ENCODE data around the gene FAM171A2. TPM values are rescaled to one million over a fixed set of nuclear protein-coding genes. Genes with fewer than 3 reads are reported as not detected.
A peak's percentile ranks its signal among the peaks of the same experiment; 100 is the strongest.

FAM171A2 gene
- total and polyA plus RNA-seq, 4 donors, result 0.08 to 1.1 (median 0.18) TPM; not detected in 1

DNA sequence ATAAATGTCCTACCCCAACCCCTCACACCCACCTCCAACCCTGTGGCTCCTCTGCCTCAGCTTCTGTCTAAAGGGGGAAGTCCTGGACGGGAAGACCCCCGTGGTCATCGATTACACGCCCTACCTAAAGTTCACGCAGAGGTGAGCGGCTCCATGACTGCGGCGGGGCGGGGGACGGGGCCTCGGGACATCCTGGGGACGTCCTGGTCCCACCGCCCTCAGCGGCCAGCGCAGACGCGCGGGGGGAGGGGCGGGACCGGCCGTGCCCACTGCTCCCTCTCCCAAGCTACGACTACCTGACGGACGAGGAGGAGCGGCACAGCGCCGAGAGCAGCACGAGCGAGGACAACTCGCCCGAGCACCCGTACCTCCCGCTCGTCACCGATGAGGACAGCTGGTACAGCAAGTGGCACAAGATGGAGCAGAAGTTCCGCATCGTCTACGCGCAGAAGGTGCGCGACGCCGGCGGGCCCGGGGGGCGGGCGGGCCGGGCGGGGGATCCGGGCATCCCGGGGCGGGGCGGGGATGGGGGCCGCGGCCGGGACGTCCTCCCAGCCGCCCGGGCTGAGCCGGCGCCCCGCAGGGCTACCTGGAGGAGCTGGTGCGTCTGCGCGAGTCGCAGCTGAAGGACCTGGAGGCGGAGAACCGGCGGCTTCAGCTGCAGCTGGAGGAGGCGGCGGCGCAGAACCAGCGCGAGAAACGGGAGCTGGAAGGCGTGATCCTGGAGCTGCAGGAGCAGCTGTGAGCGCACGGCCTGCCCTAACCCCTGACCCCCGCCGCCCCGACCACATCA lies 48.6 kb downstream of the FAM171A2 start:
- Histone ChIP-seq H3K27ac (ENCODE audit: low read depth in 1 of 2, low read length in 2 of 2) (no peak overlapping the region), H3K27me3 (ENCODE audit: control insufficient read depth in 4 of 4, insufficient read depth in 4 of 4, low read length in 3 of 4) (peaks cover 0 to 6% (median 3%) of the 10 kb centered on the region in 4 donors), H3K36me3 (ENCODE audit: control insufficient read depth in 4 of 4, insufficient read depth in 3 of 4, low read depth in 1 of 4, low read length in 3 of 4) (peaks cover 0 to 8% (median 4%) of the 10 kb centered on the region in 4 donors), H3K9me3 (ENCODE audit: control insufficient read depth in 4 of 4, low read length in 3 of 4) (no peaks in the 10 kb centered on the region), H3K4me3 (ENCODE audit: low read depth in 1 of 3, low read length in 3 of 3) (peak overlapping the region in 1 of 3 donors; percentile 29), H3K9ac (ENCODE audit: low read depth in 1 of 2, low read length in 2 of 2) (no peak overlapping the region), H3K4me1 (ENCODE audit: control insufficient read depth in 4 of 4, insufficient read depth in 4 of 4, low read length in 3 of 4) (peaks cover 0 to 6% (median 2%) of the 10 kb centered on the region in 4 donors)
- TF ChIP-seq HNF4G (IDR thresholded peaks at IDR 0.05), result no peak
- TF ChIP-seq, protein P1, sequence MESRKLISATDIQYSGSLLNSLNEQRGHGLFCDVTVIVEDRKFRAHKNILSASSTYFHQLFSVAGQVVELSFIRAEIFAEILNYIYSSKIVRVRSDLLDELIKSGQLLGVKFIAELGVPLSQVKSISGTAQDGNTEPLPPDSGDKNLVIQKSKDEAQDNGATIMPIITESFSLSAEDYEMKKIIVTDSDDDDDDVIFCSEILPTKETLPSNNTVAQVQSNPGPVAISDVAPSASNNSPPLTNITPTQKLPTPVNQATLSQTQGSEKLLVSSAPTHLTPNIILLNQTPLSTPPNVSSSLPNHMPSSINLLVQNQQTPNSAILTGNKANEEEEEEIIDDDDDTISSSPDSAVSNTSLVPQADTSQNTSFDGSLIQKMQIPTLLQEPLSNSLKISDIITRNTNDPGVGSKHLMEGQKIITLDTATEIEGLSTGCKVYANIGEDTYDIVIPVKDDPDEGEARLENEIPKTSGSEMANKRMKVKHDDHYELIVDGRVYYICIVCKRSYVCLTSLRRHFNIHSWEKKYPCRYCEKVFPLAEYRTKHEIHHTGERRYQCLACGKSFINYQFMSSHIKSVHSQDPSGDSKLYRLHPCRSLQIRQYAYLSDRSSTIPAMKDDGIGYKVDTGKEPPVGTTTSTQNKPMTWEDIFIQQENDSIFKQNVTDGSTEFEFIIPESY (IDR thresholded peaks at IDR 0.05), result no peak
- TF ChIP-seq, protein P2, sequence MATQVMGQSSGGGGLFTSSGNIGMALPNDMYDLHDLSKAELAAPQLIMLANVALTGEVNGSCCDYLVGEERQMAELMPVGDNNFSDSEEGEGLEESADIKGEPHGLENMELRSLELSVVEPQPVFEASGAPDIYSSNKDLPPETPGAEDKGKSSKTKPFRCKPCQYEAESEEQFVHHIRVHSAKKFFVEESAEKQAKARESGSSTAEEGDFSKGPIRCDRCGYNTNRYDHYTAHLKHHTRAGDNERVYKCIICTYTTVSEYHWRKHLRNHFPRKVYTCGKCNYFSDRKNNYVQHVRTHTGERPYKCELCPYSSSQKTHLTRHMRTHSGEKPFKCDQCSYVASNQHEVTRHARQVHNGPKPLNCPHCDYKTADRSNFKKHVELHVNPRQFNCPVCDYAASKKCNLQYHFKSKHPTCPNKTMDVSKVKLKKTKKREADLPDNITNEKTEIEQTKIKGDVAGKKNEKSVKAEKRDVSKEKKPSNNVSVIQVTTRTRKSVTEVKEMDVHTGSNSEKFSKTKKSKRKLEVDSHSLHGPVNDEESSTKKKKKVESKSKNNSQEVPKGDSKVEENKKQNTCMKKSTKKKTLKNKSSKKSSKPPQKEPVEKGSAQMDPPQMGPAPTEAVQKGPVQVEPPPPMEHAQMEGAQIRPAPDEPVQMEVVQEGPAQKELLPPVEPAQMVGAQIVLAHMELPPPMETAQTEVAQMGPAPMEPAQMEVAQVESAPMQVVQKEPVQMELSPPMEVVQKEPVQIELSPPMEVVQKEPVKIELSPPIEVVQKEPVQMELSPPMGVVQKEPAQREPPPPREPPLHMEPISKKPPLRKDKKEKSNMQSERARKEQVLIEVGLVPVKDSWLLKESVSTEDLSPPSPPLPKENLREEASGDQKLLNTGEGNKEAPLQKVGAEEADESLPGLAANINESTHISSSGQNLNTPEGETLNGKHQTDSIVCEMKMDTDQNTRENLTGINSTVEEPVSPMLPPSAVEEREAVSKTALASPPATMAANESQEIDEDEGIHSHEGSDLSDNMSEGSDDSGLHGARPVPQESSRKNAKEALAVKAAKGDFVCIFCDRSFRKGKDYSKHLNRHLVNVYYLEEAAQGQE (IDR thresholded peaks at IDR 0.05), result no peak
- TF ChIP-seq, protein P3, sequence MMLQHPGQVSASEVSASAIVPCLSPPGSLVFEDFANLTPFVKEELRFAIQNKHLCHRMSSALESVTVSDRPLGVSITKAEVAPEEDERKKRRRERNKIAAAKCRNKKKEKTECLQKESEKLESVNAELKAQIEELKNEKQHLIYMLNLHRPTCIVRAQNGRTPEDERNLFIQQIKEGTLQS (IDR thresholded peaks at IDR 0.05), result no peak
- TF ChIP-seq FOXA2 (IDR thresholded peaks at IDR 0.05), result no peak
- no peak for TF ChIP-seq NR2F2 (IDR thresholded peaks at IDR 0.05)
- no peak for TF ChIP-seq GABPA (IDR thresholded peaks at IDR 0.05 in 1 of 2, conservative IDR thresholded peaks at IDR 0.05 in 1 of 2)
- no peak for TF ChIP-seq JUND (IDR thresholded peaks at IDR 0.05)
- TF ChIP-seq, protein P4, sequence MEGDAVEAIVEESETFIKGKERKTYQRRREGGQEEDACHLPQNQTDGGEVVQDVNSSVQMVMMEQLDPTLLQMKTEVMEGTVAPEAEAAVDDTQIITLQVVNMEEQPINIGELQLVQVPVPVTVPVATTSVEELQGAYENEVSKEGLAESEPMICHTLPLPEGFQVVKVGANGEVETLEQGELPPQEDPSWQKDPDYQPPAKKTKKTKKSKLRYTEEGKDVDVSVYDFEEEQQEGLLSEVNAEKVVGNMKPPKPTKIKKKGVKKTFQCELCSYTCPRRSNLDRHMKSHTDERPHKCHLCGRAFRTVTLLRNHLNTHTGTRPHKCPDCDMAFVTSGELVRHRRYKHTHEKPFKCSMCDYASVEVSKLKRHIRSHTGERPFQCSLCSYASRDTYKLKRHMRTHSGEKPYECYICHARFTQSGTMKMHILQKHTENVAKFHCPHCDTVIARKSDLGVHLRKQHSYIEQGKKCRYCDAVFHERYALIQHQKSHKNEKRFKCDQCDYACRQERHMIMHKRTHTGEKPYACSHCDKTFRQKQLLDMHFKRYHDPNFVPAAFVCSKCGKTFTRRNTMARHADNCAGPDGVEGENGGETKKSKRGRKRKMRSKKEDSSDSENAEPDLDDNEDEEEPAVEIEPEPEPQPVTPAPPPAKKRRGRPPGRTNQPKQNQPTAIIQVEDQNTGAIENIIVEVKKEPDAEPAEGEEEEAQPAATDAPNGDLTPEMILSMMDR (IDR thresholded peaks at IDR 0.05; ENCODE audit: low read depth, low read length, missing input control), result no peak
- no peak for TF ChIP-seq FOXA1 (IDR thresholded peaks at IDR 0.05)
- TF ChIP-seq HNF4A (conservative IDR thresholded peaks at IDR 0.05), result no peak
- no peak for TF ChIP-seq SP1 (IDR thresholded peaks at IDR 0.05)
- no peak for TF ChIP-seq RAD21 (IDR thresholded peaks at IDR 0.05)
- no peak for TF ChIP-seq RXRA (IDR thresholded peaks at IDR 0.05)
- no peak for TF ChIP-seq YY1 (IDR thresholded peaks at IDR 0.05)
- no peak for TF ChIP-seq TAF1 (conservative IDR thresholded peaks at IDR 0.05)
- no peak for TF ChIP-seq EGR1 (IDR thresholded peaks at IDR 0.05; ENCODE audit: low read depth in 2 of 2)
- TF ChIP-seq, protein P5, sequence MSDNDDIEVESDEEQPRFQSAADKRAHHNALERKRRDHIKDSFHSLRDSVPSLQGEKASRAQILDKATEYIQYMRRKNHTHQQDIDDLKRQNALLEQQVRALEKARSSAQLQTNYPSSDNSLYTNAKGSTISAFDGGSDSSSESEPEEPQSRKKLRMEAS (IDR thresholded peaks at IDR 0.05), result no peak
- WGBS, result 3% methylated on average over 81 of the region's 81 CpGs
- no peak for DNase-seq (ENCODE audit: low spot score)
